HEK293 (cell line): ENCODE measurements around the gene SH3BP2.

Experiments used
- CTCF ChIA-PET: fragments of 350-600 bp; formaldehyde crosslinking; extraction: SDS; loops from one replicate; lab custom pipeline; 2021; ENCODE audit warnings: antibody characterized with exemption; lab: Yijun Ruan, JAX
- POLR2A ChIA-PET: fragments of 300-600 bp; formaldehyde crosslinking; extraction: SDS; loops from one replicate; lab custom pipeline; 2020; ENCODE audit warnings: antibody characterized with exemption, inconsistent platforms; lab: Yijun Ruan, JAX
- H3K27ac ChIP-seq: fragments of 200-500 bp; sonication (Bioruptor generic); 2 replicates; pipeline ENCODE4 v1.5.1; 2014; ENCODE audit warnings: low read depth, low read length, control low read depth, inconsistent platforms; ENCODE audit errors: extremely low read depth
- H3K36me3 ChIP-seq, 2 experiments: fragments of 200-500 bp in 1 of 2; sonication (Bioruptor generic) in 1 of 2; 1 replicate in 1 of 2; 2 replicates in 1 of 2; pipeline ENCODE4 v1.5.1; 2014 to 2017; ENCODE audit warnings: inconsistent platforms in 2 of 2, low read length in 2 of 2; ENCODE audit not compliant: control insufficient read depth in 2 of 2, insufficient read depth in 1 of 2
- H3K4me1 ChIP-seq: fragments of 200-500 bp; sonication (Bioruptor generic); 2 replicates; pipeline ENCODE4 v1.5.1; 2014; ENCODE audit warnings: mild to moderate bottlenecking, low read length, inconsistent platforms; ENCODE audit not compliant: control insufficient read depth, insufficient read depth
- H3K4me3 ChIP-seq: 2 replicates; pipeline ENCODE4 v1.5.1; 2011; ENCODE audit warnings: low read depth, mild to moderate bottlenecking, control low read depth, low read length, moderate library complexity
- H3K9me3 ChIP-seq: fragments of 200-500 bp; sonication (Bioruptor generic); 2 replicates; pipeline ENCODE4 v1.5.1; 2014; ENCODE audit warnings: low read depth, low read length, inconsistent platforms; ENCODE audit not compliant: control insufficient read depth, insufficient read depth
- GLI2 ChIP-seq: fragments of 450-650 bp; formaldehyde crosslinking; IDR thresholded peaks from 2 replicates; pipeline ENCODE4; 2017; ENCODE audit warnings: missing biosample characterization, missing genetic modification characterization, low read depth, borderline replicate concordance
- GLIS2 ChIP-seq: fragments of 450-650 bp; formaldehyde crosslinking; IDR thresholded peaks from 2 replicates; pipeline ENCODE4 v1.5.1; 2016; ENCODE audit warnings: missing biosample characterization, missing genetic modification characterization
- INSM2 ChIP-seq: fragments of 450-650 bp; formaldehyde crosslinking; IDR thresholded peaks from 2 replicates; pipeline ENCODE4 v1.5.1; 2016; ENCODE audit warnings: missing biosample characterization, missing genetic modification characterization
- KLF1 ChIP-seq: fragments of 450-650 bp; formaldehyde crosslinking; IDR thresholded peaks from 2 replicates; pipeline ENCODE4 v1.5.1; 2016; ENCODE audit warnings: missing biosample characterization, missing genetic modification characterization
- MYNN ChIP-seq: fragments of 450-650 bp; formaldehyde crosslinking; IDR thresholded peaks from 2 replicates; pipeline ENCODE4 v1.5.1; 2016; ENCODE audit warnings: missing biosample characterization, missing genetic modification characterization, borderline replicate concordance
- OVOL3 ChIP-seq: fragments of 450-650 bp; formaldehyde crosslinking; IDR thresholded peaks from 2 replicates; pipeline ENCODE4 v1.5.1; 2016; ENCODE audit warnings: missing biosample characterization, missing genetic modification characterization
- REST ChIP-seq: fragments of 450-650 bp; formaldehyde crosslinking; IDR thresholded peaks from 2 replicates; pipeline ENCODE4 v1.5.1; 2016; ENCODE audit warnings: missing biosample characterization, missing genetic modification characterization
- ZBTB6 ChIP-seq: fragments of 450-650 bp; formaldehyde crosslinking; IDR thresholded peaks from 2 replicates; pipeline ENCODE4 v1.5.1; 2017; ENCODE audit warnings: missing biosample characterization, missing genetic modification characterization
- ZIC2 ChIP-seq: fragments of 450-650 bp; formaldehyde crosslinking; IDR thresholded peaks from 2 replicates; pipeline ENCODE4 v1.5.1; 2016; ENCODE audit warnings: missing biosample characterization, missing genetic modification characterization
- ZNF114 ChIP-seq: fragments of 450-650 bp; formaldehyde crosslinking; IDR thresholded peaks from 2 replicates; pipeline ENCODE4 v1.5.0; 2017; ENCODE audit warnings: missing biosample characterization, missing genetic modification characterization
- ZNF121 ChIP-seq: fragments of 450-650 bp; formaldehyde crosslinking; IDR thresholded peaks from 2 replicates; pipeline ENCODE4 v1.5.1; 2016; ENCODE audit warnings: missing biosample characterization, missing genetic modification characterization
- ZNF155 ChIP-seq: fragments of 450-650 bp; formaldehyde crosslinking; IDR thresholded peaks from 2 replicates; pipeline ENCODE4 v1.5.1; 2016; ENCODE audit warnings: missing biosample characterization, missing genetic modification characterization
- ZNF19 ChIP-seq: fragments of 450-650 bp; formaldehyde crosslinking; IDR thresholded peaks from 2 replicates; pipeline ENCODE4; 2016; ENCODE audit warnings: missing biosample characterization, missing genetic modification characterization, low read depth
- ZNF350 ChIP-seq: fragments of 450-650 bp; formaldehyde crosslinking; IDR thresholded peaks from 2 replicates; pipeline ENCODE4 v1.5.0; 2017; ENCODE audit warnings: missing biosample characterization, mild to moderate bottlenecking, missing genetic modification characterization
- ZNF394 ChIP-seq: fragments of 450-650 bp; formaldehyde crosslinking; IDR thresholded peaks from 2 replicates; pipeline ENCODE4 v1.5.1; 2016; ENCODE audit warnings: missing biosample characterization, missing genetic modification characterization, mild to moderate bottlenecking, moderate library complexity, borderline replicate concordance
- ZNF488 ChIP-seq: fragments of 450-650 bp; formaldehyde crosslinking; IDR thresholded peaks from 2 replicates; pipeline ENCODE4 v1.5.1; 2016; ENCODE audit warnings: missing biosample characterization, missing genetic modification characterization
- ZNF513 ChIP-seq: fragments of 450-650 bp; IDR thresholded peaks from 2 replicates; pipeline ENCODE4 v1.5.1; 2018; ENCODE audit warnings: missing biosample characterization, missing genetic modification characterization
- ZNF518A ChIP-seq: fragments of 450-650 bp; formaldehyde crosslinking; conservative IDR thresholded peaks from 2 replicates; pipeline ENCODE4 v1.5.1; 2016; ENCODE audit warnings: low read depth, missing biosample characterization, missing genetic modification characterization
- ZNF610 ChIP-seq: fragments of 450-650 bp; formaldehyde crosslinking; IDR thresholded peaks from 2 replicates; pipeline ENCODE4 v1.5.1; 2016; ENCODE audit warnings: missing biosample characterization, missing genetic modification characterization, borderline replicate concordance
- ZNF677 ChIP-seq: fragments of 450-650 bp; IDR thresholded peaks from 2 replicates; pipeline ENCODE4 v1.5.0; 2018; ENCODE audit warnings: missing biosample characterization, mild to moderate bottlenecking, missing genetic modification characterization, moderate library complexity
- ZNF777 ChIP-seq: fragments of 450-650 bp; formaldehyde crosslinking; IDR thresholded peaks from 2 replicates; pipeline ENCODE4 v1.5.1; 2017; ENCODE audit warnings: missing biosample characterization, missing genetic modification characterization, borderline replicate concordance

Gene SH3BP2

GRCh38 chr4:2866160-2866861, 73.4 kb downstream of the SH3BP2 start:
- POLR2A ChIA-PET, result no interaction called here
- CTCF ChIA-PET, result interaction anchor here (0.7 kb wide), 1 partner anchor 53 kb away, joined by 3 read pairs; no protein-coding TSS in a partner anchor
- H3K9me3 ChIP-seq, result no peaks in the 10 kb centered on the region
- no peak overlapping the region for H3K4me3 ChIP-seq
- H3K4me1 ChIP-seq, result peaks cover 17% of the 10 kb centered on the region
- H3K36me3 ChIP-seq, result no peaks in the 10 kb centered on the region
- no peak overlapping the region for H3K27ac ChIP-seq
- TF ChIP-seq ZBTB6 (tag by site-specific recombination) (no peak), GLIS2 (no peak), ZNF114 (no peak), ZNF350 (no peak), ZNF610 (tag by site-specific recombination) (no peak), ZNF777 (tag by site-specific recombination) (no peak), ZNF19 (tag by site-specific recombination) (no peak), INSM2 (tag by site-specific recombination) (no peak), OVOL3 (tag by site-specific recombination) (no peak), KLF1 (tag by site-specific recombination) (no peak), ZNF155 (no peak), ZNF488 (no peak), MYNN (tag by site-specific recombination) (no peak), ZIC2 (tag by site-specific recombination) (no peak), ZNF677 (tag by site-specific recombination) (no peak)

- ChIA-PET POLR2A (no interaction called here), CTCF (interaction anchor here (0.7 kb wide), 1 partner anchor 53 kb away, joined by 3 read pairs; no protein-coding TSS in a partner anchor)
- no peak overlapping the region for H3K27ac ChIP-seq
- peaks cover 15% of the 10 kb centered on the region for H3K4me1 ChIP-seq
- no peak overlapping the region for H3K4me3 ChIP-seq
- H3K36me3 ChIP-seq, result no peaks in the 10 kb centered on the region
- no peaks in the 10 kb centered on the region for H3K9me3 ChIP-seq
- no peak for TF ChIP-seq ZNF513 (tag by site-specific recombination)
- TF ChIP-seq GLI2, result no peak
- TF ChIP-seq ZNF518A, result no peak
- no peak for TF ChIP-seq ZNF394 (tag by site-specific recombination)
- no peak for TF ChIP-seq ZNF610 (tag by site-specific recombination)
- TF ChIP-seq REST, result no peak
- no peak for TF ChIP-seq ZNF350
- no peak for TF ChIP-seq ZNF121 (tag by site-specific recombination)
These were observed 74.0 kb downstream of the SH3BP2 start for GRCh38 chr4:2866891-2867290.
